Measurements from ENCODE around the gene HMCN2.

Gene HMCN2

DNA sequence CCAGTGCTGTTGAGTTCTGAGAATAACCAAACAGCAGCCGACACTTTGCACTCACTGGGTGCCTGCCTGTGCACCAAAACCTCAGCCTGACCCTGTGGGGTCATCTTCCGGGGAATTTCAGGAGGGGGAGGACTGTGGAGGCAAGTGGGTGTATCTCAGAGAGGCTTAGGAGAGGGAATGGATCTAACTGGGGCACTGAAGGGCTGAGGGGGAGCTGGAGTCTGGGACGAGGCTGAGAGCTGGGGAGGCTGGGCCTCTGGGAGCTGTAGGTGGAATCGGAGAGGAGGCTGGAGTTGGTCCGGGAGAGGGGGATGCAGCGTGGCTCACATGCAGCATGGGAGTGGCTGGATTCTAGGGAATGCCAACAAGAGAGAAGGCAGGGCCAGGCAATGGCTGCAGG lies 164.3 kb downstream of the HMCN2 start:
- peaks cover 16% of the 10 kb centered on the region for H3K4me1 ChIP-seq

DNA sequence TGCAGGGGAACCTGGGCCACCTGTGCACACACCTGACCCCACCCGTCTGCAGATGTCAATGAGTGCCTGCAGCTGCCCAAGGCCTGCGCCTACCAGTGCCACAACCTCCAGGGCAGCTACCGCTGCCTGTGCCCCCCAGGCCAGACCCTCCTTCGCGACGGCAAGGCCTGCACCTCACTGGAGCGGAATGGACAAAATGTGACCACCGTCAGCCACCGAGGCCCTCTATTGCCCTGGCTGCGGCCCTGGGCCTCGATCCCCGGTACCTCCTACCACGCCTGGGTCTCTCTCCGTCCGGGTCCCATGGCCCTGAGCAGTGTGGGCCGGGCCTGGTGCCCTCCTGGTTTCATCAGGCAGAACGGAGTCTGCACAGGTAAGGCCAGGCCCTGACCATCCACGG lies 164.7 kb downstream of the HMCN2 start:
- H3K4me1 ChIP-seq, result peaks cover 16% of the 10 kb centered on the region
- TF ChIP-seq, protein P1, sequence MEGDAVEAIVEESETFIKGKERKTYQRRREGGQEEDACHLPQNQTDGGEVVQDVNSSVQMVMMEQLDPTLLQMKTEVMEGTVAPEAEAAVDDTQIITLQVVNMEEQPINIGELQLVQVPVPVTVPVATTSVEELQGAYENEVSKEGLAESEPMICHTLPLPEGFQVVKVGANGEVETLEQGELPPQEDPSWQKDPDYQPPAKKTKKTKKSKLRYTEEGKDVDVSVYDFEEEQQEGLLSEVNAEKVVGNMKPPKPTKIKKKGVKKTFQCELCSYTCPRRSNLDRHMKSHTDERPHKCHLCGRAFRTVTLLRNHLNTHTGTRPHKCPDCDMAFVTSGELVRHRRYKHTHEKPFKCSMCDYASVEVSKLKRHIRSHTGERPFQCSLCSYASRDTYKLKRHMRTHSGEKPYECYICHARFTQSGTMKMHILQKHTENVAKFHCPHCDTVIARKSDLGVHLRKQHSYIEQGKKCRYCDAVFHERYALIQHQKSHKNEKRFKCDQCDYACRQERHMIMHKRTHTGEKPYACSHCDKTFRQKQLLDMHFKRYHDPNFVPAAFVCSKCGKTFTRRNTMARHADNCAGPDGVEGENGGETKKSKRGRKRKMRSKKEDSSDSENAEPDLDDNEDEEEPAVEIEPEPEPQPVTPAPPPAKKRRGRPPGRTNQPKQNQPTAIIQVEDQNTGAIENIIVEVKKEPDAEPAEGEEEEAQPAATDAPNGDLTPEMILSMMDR (IDR thresholded peaks at IDR 0.05; ENCODE audit: low read depth, low read length), result no peak
- no peak overlapping the region for H3K4me3 ChIP-seq (ENCODE audit: low read depth, low read length)
- H3K36me3 ChIP-seq, result no peaks in the 10 kb centered on the region
- H3K9me3 ChIP-seq, result no peaks in the 10 kb centered on the region
- no peak for DNase-seq
- no peaks in the 10 kb centered on the region for H3K27me3 ChIP-seq

More for the DNA sequence above, 164.3 kb downstream of the HMCN2 start:
- TF ChIP-seq, protein P1 (IDR thresholded peaks at IDR 0.05; ENCODE audit: low read depth, low read length), result no peak
- H3K9me3 ChIP-seq, result no peaks in the 10 kb centered on the region
- no peaks in the 10 kb centered on the region for H3K36me3 ChIP-seq
- DNase-seq, result no peak
- no peaks in the 10 kb centered on the region for H3K27me3 ChIP-seq
- no peak overlapping the region for H3K4me3 ChIP-seq (ENCODE audit: low read depth, low read length)

DNA sequence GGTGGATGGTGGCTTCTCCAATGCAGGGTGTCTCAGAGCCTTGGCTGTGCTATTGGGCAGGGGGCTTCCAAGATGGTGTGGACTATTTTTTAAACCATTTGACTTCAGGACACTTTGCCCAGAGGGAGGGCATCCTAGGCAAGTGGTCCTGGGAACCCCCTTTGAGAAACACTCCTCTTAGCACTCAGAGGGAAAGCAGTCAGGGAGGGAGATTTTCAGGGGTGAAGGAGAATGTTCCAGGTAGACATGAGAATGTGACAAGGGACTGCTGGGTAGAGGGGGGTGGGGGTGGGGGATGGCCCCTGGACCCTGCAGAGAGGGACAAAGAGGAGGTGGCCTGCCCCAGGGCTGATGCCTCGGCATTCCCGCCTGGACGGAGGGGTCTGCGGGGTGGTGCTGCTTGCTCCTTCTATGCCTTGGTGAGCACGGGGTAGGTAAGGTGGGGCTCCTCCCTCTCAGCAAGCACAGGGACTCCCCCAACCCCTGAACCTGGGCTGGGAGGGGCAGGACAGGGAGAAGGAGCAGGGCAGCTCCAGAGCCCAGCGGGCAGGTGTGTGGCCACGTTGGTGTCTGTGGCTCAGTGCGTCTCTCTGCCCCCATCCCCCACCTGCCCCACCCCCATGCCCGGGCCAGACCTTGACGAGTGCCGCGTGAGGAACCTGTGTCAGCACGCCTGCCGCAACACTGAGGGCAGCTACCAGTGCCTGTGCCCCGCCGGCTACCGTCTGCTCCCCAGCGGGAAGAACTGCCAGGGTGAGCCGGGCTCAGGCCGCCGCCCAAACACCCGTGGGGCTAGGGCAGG lies 165.4 kb downstream of the HMCN2 start:
- H3K9me3 ChIP-seq, result no peaks in the 10 kb centered on the region
- no peak for DNase-seq
- H3K4me1 ChIP-seq, result peaks cover 16% of the 10 kb centered on the region
- no peak overlapping the region for H3K4me3 ChIP-seq (ENCODE audit: low read depth, low read length)
- H3K27me3 ChIP-seq, result no peaks in the 10 kb centered on the region
- H3K36me3 ChIP-seq, result no peaks in the 10 kb centered on the region
- TF ChIP-seq, protein P1 (IDR thresholded peaks at IDR 0.05; ENCODE audit: low read depth, low read length), result no peak

DNA sequence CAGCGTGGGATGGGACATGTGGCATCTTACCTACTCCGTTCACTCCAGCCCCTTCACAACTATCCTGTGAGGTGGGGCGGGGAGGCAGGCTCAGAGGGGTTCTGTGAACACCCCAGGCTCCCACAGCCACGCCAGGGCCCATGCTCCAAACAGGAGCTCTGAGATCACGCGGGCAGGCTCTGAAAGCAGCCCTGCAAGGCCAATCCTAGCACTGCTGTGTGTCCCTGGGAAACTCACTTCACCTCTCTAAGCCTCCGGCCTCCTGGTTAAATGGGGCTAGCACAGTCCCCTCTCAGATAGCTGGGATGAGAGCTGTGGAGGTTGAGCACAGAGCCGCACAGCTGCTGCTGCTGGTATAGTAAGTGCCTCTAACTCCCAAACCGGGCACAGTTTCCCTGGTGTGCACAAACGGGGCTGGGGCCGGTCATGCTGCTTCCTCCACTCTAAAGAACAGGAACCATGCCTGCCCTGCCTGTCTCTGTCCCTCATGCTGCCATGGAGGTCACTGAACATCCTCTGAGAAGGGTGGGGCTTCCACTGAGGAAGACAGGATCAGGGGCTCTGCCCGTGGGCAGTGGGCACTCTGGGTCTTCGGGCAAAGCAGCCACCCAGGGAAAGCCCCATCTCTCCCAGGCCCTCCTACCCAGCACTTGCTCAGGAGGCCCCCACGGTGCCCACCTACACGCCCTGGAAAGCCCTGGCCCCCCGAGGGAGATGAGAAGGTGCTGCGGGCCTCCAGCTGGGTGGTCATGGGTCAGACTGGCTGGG lies 166.2 kb downstream of the HMCN2 start:
- H3K4me1 ChIP-seq, result peaks cover 16% of the 10 kb centered on the region
- H3K36me3 ChIP-seq, result no peaks in the 10 kb centered on the region
- H3K27me3 ChIP-seq, result no peaks in the 10 kb centered on the region
- H3K9me3 ChIP-seq, result no peaks in the 10 kb centered on the region
- H3K4me3 ChIP-seq (ENCODE audit: low read depth, low read length), result no peak overlapping the region
- TF ChIP-seq, protein P1 (IDR thresholded peaks at IDR 0.05; ENCODE audit: low read depth, low read length), result no peak
- no peak for DNase-seq

DNA sequence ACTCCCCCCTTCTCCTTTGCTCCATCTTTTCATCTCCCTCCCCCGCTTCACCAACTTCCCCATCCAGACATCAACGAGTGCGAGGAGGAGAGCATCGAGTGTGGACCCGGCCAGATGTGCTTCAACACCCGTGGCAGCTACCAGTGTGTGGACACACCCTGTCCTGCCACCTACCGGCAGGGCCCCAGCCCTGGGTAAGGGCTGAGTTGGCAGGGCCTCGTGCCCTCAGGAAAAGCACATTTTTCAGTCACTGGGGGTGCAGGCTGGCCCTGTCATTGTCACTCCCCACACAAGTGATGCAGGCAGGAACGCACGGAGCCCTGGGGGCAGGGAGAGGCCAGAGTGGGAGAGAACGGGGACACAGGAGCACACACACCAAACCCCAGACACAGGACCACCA lies 166.8 kb downstream of the HMCN2 start:
- H3K4me1 ChIP-seq, result peaks cover 12% of the 10 kb centered on the region
- no peaks in the 10 kb centered on the region for H3K36me3 ChIP-seq
- TF ChIP-seq, protein P1 (IDR thresholded peaks at IDR 0.05; ENCODE audit: low read depth, low read length), result peak; percentile 45
- no peak overlapping the region for H3K4me3 ChIP-seq (ENCODE audit: low read depth, low read length)
- H3K27me3 ChIP-seq, result no peaks in the 10 kb centered on the region
- DNase-seq, result no peak
- no peaks in the 10 kb centered on the region for H3K9me3 ChIP-seq

DNA sequence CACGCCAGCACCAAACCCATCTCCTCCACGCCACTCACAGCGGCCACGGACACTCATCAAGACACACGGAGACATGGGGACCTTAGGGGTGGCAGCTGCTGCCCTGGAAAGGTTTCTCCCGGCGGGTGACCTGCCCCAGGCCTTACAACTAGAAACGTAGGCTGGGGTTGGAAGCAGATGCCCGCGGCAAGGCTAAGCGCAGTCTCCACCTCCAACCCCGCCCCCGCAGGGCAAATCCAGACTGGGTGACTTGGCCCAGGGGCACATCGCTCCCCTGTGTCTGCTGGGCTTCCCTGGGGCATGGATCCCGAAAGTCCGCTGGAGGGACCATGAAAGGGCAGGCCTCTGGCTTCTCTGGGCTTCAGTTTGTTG lies 167.2 kb downstream of the HMCN2 start:
- Histone ChIP-seq H3K9me3 (no peaks in the 10 kb centered on the region), H3K27me3 (no peaks in the 10 kb centered on the region), H3K36me3 (no peaks in the 10 kb centered on the region), H3K4me1 (peaks cover 12% of the 10 kb centered on the region), H3K4me3 (ENCODE audit: low read depth, low read length) (peak overlapping the region; percentile 21)
- DNase-seq, result no peak
- TF ChIP-seq, protein P1 (IDR thresholded peaks at IDR 0.05; ENCODE audit: low read depth, low read length), result no peak

All from BE2C (cell line).